ENCODE data around the gene GRK1.

The GRK1 gene

DNA sequence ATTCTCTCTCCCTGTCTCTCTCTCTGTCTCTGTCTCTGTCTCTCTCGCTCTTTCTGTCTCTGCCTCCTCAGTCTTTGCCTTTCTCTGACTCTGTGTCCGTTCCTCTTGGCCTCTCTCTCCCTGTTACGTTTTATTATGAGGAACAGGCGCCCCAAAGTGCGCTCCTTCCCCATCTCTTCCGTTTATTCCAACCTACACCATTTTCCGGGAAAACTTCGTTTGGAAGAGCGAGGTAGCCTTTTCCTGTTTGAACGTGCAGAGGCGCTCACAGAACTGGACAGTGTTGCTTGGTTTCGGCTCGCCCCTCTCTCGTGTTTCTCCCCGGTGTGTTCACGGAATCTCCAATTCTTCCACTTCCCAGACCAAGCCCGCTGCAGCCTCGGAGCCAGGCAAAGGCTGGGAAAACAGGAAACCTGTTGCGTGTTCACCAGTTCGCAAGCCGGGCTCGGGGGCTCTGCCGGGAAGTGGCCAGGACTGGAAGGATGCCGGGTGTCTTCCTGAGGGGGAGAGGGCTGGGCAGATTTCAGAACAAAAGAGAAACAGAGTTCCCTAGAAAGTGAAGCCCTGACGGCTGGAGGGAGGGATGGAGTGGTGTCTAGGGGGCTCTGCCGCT is 92.6 kb downstream of the GRK1 start:
- H3K4me3 ChIP-seq (ENCODE audit: low read length): peak overlapping the region; percentile 75
- TF ChIP-seq, protein P1, sequence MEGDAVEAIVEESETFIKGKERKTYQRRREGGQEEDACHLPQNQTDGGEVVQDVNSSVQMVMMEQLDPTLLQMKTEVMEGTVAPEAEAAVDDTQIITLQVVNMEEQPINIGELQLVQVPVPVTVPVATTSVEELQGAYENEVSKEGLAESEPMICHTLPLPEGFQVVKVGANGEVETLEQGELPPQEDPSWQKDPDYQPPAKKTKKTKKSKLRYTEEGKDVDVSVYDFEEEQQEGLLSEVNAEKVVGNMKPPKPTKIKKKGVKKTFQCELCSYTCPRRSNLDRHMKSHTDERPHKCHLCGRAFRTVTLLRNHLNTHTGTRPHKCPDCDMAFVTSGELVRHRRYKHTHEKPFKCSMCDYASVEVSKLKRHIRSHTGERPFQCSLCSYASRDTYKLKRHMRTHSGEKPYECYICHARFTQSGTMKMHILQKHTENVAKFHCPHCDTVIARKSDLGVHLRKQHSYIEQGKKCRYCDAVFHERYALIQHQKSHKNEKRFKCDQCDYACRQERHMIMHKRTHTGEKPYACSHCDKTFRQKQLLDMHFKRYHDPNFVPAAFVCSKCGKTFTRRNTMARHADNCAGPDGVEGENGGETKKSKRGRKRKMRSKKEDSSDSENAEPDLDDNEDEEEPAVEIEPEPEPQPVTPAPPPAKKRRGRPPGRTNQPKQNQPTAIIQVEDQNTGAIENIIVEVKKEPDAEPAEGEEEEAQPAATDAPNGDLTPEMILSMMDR (conservative IDR thresholded peaks at IDR 0.05; ENCODE audit: low read depth, low read length): no peak
- no peak for DNase-seq (ENCODE audit: low read depth)

- TF ChIP-seq, protein P1 (conservative IDR thresholded peaks at IDR 0.05; ENCODE audit: low read depth, low read length): no peak
- H3K4me3 ChIP-seq (ENCODE audit: low read length): no peak overlapping the region
Observed at GRCh38 chr13:113761136-113761535, 94.1 kb downstream of the GRK1 start.

GRCh38 chr13:113762075-113762474 is 95.1 kb downstream of the GRK1 start:
- DNase-seq (ENCODE audit: low read depth): no peak
- no peak overlapping the region for H3K4me3 ChIP-seq (ENCODE audit: low read length)
- TF ChIP-seq, protein P1 (conservative IDR thresholded peaks at IDR 0.05; ENCODE audit: low read depth, low read length): no peak

More at GRCh38 chr13:113761136-113761535, 94.1 kb downstream of the GRK1 start:
- DNase-seq (ENCODE audit: low read depth): no peak

DNA sequence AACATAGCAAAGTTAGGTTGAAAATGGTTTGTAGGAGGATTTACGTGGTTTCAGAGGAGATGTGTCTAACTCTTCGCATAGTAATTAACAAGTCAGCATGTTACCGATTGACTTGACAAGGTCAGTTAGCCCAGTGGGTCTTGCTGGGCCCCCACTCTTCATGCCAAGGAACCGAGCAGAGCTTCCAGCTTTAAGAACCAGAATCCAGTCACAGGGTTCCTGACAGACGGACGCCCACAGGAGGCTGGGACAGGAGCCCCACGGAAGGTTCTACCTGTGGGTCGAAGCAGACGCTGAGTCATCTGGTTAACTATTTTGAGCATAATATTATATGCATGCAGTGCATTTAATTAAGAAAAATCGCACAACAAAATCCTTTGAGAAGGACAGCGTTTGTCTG is 95.5 kb downstream of the GRK1 start:
- DNase-seq (ENCODE audit: low read depth): no peak
- no peak overlapping the region for H3K4me3 ChIP-seq (ENCODE audit: low read length)
- TF ChIP-seq, protein P1 (conservative IDR thresholded peaks at IDR 0.05; ENCODE audit: low read depth, low read length): no peak

GRCh38 chr13:113763254-113763653 is 96.2 kb downstream of the GRK1 start:
- no peak for DNase-seq (ENCODE audit: low read depth)
- no peak overlapping the region for H3K4me3 ChIP-seq (ENCODE audit: low read length)
- TF ChIP-seq, protein P1 (conservative IDR thresholded peaks at IDR 0.05; ENCODE audit: low read depth, low read length): no peak

DNA sequence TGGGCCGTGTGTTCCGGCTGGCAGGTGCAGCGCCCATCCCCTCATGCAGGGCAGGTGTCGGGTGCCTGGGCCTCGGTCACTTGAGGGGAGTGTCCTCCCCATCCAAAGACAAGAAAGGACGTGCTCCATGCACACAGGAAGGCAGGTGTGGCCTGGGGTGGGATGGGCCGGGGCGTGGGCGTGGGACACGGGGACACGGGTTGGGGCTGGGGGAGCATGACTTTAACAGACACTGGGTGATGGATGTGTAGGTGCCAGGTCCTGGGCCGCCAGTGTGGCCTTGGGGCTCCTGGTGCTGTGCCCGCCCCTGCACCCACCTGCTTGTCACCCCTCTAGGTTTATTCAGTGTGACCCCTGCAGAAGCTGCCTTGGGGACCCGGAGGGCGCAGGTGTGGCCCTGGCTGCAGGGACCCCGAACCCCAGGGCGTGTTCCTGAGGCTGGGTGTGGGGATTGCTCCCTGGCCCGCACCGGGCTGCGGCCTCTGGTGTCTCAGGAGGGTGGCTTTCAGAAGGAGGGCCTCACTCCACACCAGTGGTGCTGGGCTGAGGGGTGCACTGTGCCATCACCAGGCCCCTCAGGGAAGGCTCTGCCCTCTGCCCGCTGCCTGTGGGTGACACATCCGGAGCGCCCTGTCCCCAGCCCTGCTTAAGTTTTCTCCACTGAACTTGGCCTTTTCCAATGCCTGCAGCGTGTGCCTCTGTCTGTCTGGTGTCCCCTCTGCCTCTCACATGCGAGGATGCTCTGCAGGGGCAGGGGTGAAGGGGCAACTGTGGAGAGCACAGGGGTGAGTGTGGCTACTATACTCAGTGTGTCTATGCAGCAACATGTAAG is 97.2 kb downstream of the GRK1 start:
- TF ChIP-seq, protein P1 (conservative IDR thresholded peaks at IDR 0.05; ENCODE audit: low read depth, low read length): no peak
- H3K4me3 ChIP-seq (ENCODE audit: low read length): no peak overlapping the region
- DNase-seq (ENCODE audit: low read depth): no peak
